SK-N-SH (cell line): Measurements from ENCODE around the gene CYTH3. TPM values are rescaled to one million over a fixed set of nuclear protein-coding genes. Genes with fewer than 3 reads are reported as not detected.

Experiments used
- CTCF ChIA-PET: fragments of 300-600, 350-600 bp; formaldehyde crosslinking; extraction: SDS; loops from one replicate; lab custom pipeline; 2021; lab: Yijun Ruan, JAX
- POLR2A ChIA-PET: fragments of 350-600 bp; sonication (Branson Sonifier 250); formaldehyde crosslinking; extraction: SDS; loops from one replicate; lab custom pipeline; 2020; ENCODE audit warnings: antibody characterized with exemption, inconsistent platforms; lab: Yijun Ruan, JAX
- DNase-seq: peaks from one replicate; pipeline ENCODE4 v3.0.0; 2012
- H2AFZ ChIP-seq: fragments of 200-600 bp; sonication (generic); 2 replicates; pipeline ENCODE4 v1.8.1; 2016; ENCODE audit warnings: antibody characterized with exemption, mild to moderate bottlenecking, low read depth
- H3F3A ChIP-seq: fragments of 200-600 bp; sonication (generic); replicated peaks from 2 replicates; pipeline ENCODE3; 2016; ENCODE audit warnings: antibody characterized with exemption, mild to moderate bottlenecking; ENCODE audit not compliant: insufficient read depth
- H3K27ac ChIP-seq, 2 experiments: fragments of 200-500 bp in 1 of 2; fragments of 200-600 bp in 1 of 2; sonication (Bioruptor generic) in 1 of 2; sonication (generic), shearing (Covaris generic) in 1 of 2; 2 replicates each; pipeline versions ENCODE4 v1.5.1 to v1.6.1; 2014 to 2016; ENCODE audit warnings: low read depth in 2 of 2, inconsistent platforms in 1 of 2, low read length in 1 of 2, mild to moderate bottlenecking in 1 of 2, mixed read lengths in 1 of 2
- H3K27me3 ChIP-seq: fragments of 200-600 bp; sonication (generic), shearing (Covaris generic); 2 replicates; pipeline ENCODE4 v1.6.1; 2016; ENCODE audit warnings: mixed run types; ENCODE audit not compliant: insufficient read depth
- H3K36me3 ChIP-seq, 2 experiments: fragments of 200-500 bp in 1 of 2; fragments of 200-600 bp in 1 of 2; sonication (Bioruptor generic) in 1 of 2; sonication (generic) in 1 of 2; replicated peaks in 1 of 2; 2 replicates each; pipeline versions ENCODE3 to v1.5.1; 2014 to 2016; ENCODE audit warnings: low read length in 1 of 2, mild to moderate bottlenecking in 1 of 2; ENCODE audit not compliant: insufficient read depth in 2 of 2, control insufficient read depth in 1 of 2
- H3K4me1 ChIP-seq, 2 experiments: fragments of 200-500 bp in 1 of 2; fragments of 200-600 bp in 1 of 2; sonication (Bioruptor generic) in 1 of 2; sonication (generic), shearing (Covaris generic) in 1 of 2; 2 replicates each; pipeline versions ENCODE4 v1.5.1 to v1.6.1; 2014 to 2016; ENCODE audit warnings: low read depth in 1 of 2, low read length in 1 of 2, mixed run types in 1 of 2; ENCODE audit not compliant: insufficient read depth in 2 of 2, control insufficient read depth in 1 of 2
- H3K4me2 ChIP-seq: fragments of 200-600 bp; sonication (generic), shearing (Covaris generic); 2 replicates; pipeline ENCODE4 v1.6.1; 2017; ENCODE audit warnings: mixed run types
- H3K4me3 ChIP-seq, 2 experiments: fragments of 200-500 bp in 1 of 2; fragments of 200-600 bp in 1 of 2; sonication (Bioruptor generic) in 1 of 2; sonication (generic), shearing (Covaris generic) in 1 of 2; 2 replicates each; pipeline versions ENCODE4 v1.5.1 to v1.8.1; 2014 to 2016; ENCODE audit warnings: low read depth in 2 of 2, inconsistent platforms in 1 of 2, low read length in 1 of 2, mild to moderate bottlenecking in 1 of 2, mixed read lengths in 1 of 2, moderate library complexity in 1 of 2
- H3K79me2 ChIP-seq: fragments of 200-600 bp; sonication (generic); 2 replicates; pipeline ENCODE4 v1.8.1; 2017; ENCODE audit warnings: mild to moderate bottlenecking; ENCODE audit not compliant: insufficient read depth
- H3K9ac ChIP-seq: fragments of 200-600 bp; sonication (generic); 2 replicates; pipeline ENCODE4 v1.6.1; 2017; ENCODE audit warnings: mixed run types
- H3K9me2 ChIP-seq: fragments of 200-600 bp; sonication (generic); 2 replicates; pipeline ENCODE4 v1.6.1; 2017; ENCODE audit warnings: mixed run types
- H3K9me3 ChIP-seq: fragments of 200-600 bp; sonication (generic); 2 replicates; pipeline ENCODE4 v1.6.1; 2017; ENCODE audit warnings: mixed run types, mild to moderate bottlenecking, moderate library complexity
- H4K20me1 ChIP-seq: fragments of 200-600 bp; sonication (generic); 2 replicates; pipeline ENCODE4 v1.6.1; 2017; ENCODE audit warnings: mild to moderate bottlenecking, mixed run types; ENCODE audit not compliant: insufficient read depth
- CTCF ChIP-seq: fragments of 200-600 bp; sonication (generic); IDR thresholded peaks from 2 replicates; pipeline ENCODE4 v1.6.1; 2017; ENCODE audit warnings: antibody characterized with exemption, mild to moderate bottlenecking, moderate library complexity
- FOXJ3 ChIP-seq: sonication (generic); formaldehyde crosslinking; IDR thresholded peaks from 2 replicates; pipeline ENCODE4 v1.5.1; 2020; ENCODE audit warnings: mild to moderate bottlenecking, missing genetic modification reagents
- GABPA ChIP-seq: IDR thresholded peaks from 2 replicates; pipeline ENCODE4 v1.4.0; 2012; ENCODE audit warnings: low read depth, mild to moderate bottlenecking
- MAX ChIP-seq: IDR thresholded peaks from 2 replicates; pipeline ENCODE4 v1.4.0; 2012; ENCODE audit warnings: low read depth
- MEF2A ChIP-seq: IDR thresholded peaks from 2 replicates; pipeline ENCODE4 v1.4.0; 2012; ENCODE audit warnings: low read depth, borderline replicate concordance
- MXI1 ChIP-seq: IDR thresholded peaks from 2 replicates; pipeline ENCODE4 v1.6.1; 2012; ENCODE audit warnings: mild to moderate bottlenecking, low read depth, low read length, improper control_type of control experiment
- NRF1 ChIP-seq: IDR thresholded peaks from 2 replicates; pipeline ENCODE4 v1.6.1; 2012; ENCODE audit warnings: low read depth, mild to moderate bottlenecking, low read length
- RAD21 ChIP-seq: IDR thresholded peaks from 2 replicates; pipeline ENCODE4 v1.6.1; 2012; ENCODE audit warnings: mild to moderate bottlenecking, low read length
- SIN3A ChIP-seq: IDR thresholded peaks from 2 replicates; pipeline ENCODE4 v1.6.1; 2012; ENCODE audit warnings: low read depth, mild to moderate bottlenecking, low read length, moderate library complexity, borderline replicate concordance
- SMC3 ChIP-seq: IDR thresholded peaks from 2 replicates; pipeline ENCODE4 v1.6.1; 2012; ENCODE audit warnings: low read depth, low read length, improper control_type of control experiment
- TEAD4 ChIP-seq: IDR thresholded peaks from 2 replicates; pipeline ENCODE4 v1.4.0; 2012; ENCODE audit warnings: mild to moderate bottlenecking, borderline replicate concordance; ENCODE audit not compliant: insufficient read depth
- YY1 ChIP-seq: IDR thresholded peaks from 2 replicates; pipeline ENCODE4 v1.4.0; 2012; ENCODE audit warnings: low read depth, mild to moderate bottlenecking
- WGBS: methylation state at CpG from one replicate; pipeline ENCODE4 v1.1.6; 2017; ENCODE audit warnings: low lambda C conversion rate; 5-methylcytosine and 5-hydroxymethylcytosine counted together
- polyA plus RNA-seq, 3 experiments: library from polyadenylated mRNA; depleted of rRNA; stranded (reverse); fragments of >200 nt; gene quantifications; 2 replicates each; pipeline ENCODE4 v1.2.3, GENCODE V29; 2012

The CYTH3 gene
- polyA plus RNA-seq, 1 of the 3 experiments (the other 2 are of a cell fraction): 55.1 TPM

- Histone ChIP-seq H3K9me3 (no peaks in the 10 kb centered on the region), H3K79me2 (0 out of 2 replicates have a peak, but pooled peaks cover 6% of the 10 kb centered on the region), H3K9ac (no peak overlapping the region), H3K27ac (peak overlapping the region in 1 of 2 experiments; percentile 12; a peak in 1 of 4 replicates), H3K4me2 (no peak overlapping the region), H2AFZ (no peak overlapping the region), H3F3A (peaks cover 18% of the 10 kb centered on the region), H4K20me1 (no peaks in the 10 kb centered on the region), H3K4me1 (peaks cover 0 to 54% of the 10 kb centered on the region in 2 experiments; a peak in 1 of 4 replicates), H3K27me3 (no peaks in the 10 kb centered on the region), H3K4me3 (no peak overlapping the region), H3K9me2 (no peaks in the 10 kb centered on the region), H3K36me3 (peaks cover 28 to 78% of the 10 kb centered on the region in 2 experiments)
- no peak for TF ChIP-seq TEAD4
- TF ChIP-seq MAX: no peak
- TF ChIP-seq SMC3: no peak
- TF ChIP-seq SIN3A: no peak
- TF ChIP-seq MEF2A: no peak
- TF ChIP-seq RAD21: no peak
- 92% methylated on average over 19 of the region's 19 CpGs for WGBS
- CTCF ChIA-PET: interaction anchor here (0.6 to 2.3 kb wide), 6 partner anchors 9 to 194 kb away, joined by 3 to 14 read pairs (median 3); no protein-coding TSS in a partner anchor
- no peak for DNase-seq
- POLR2A ChIA-PET: no interaction called here
These were observed 107.3 kb downstream of the CYTH3 start for GRCh38 chr7:6165075-6165474.

- H3K36me3 ChIP-seq: peaks cover 24 to 78% of the 10 kb centered on the region in 2 experiments
- no peak overlapping the region for H3K27ac ChIP-seq
- H2AFZ ChIP-seq: no peak overlapping the region
- no peak for TF ChIP-seq NRF1
- peak; percentile 29 for TF ChIP-seq CTCF
- TF ChIP-seq, all 33 proteins: peak for 1
- no peak overlapping the region for H3K4me3 ChIP-seq
- no peak overlapping the region for H3K4me2 ChIP-seq
- no peak overlapping the region for H3K9ac ChIP-seq
- H3K9me2 ChIP-seq: no peaks in the 10 kb centered on the region
- WGBS: 94% methylated on average over 27 of the region's 28 CpGs
- POLR2A ChIA-PET: no interaction called here
- peaks cover 0 to 59% of the 10 kb centered on the region in 2 experiments; a peak in 1 of 4 replicates for H3K4me1 ChIP-seq
- no peaks in the 10 kb centered on the region for H3K27me3 ChIP-seq
- peaks cover 20% of the 10 kb centered on the region for H3F3A ChIP-seq
- H3K9me3 ChIP-seq: no peaks in the 10 kb centered on the region
- H4K20me1 ChIP-seq: peaks cover 4% of the 10 kb centered on the region; the same call in 1 of the 2 replicates
- 0 out of 2 replicates have a peak, but pooled peaks cover 6% of the 10 kb centered on the region for H3K79me2 ChIP-seq
- peak; percentile 74 for DNase-seq
- CTCF ChIA-PET: interaction anchor here (0.7 to 2.3 kb wide), 10 partner anchors 8 to 670 kb away, joined by 3 to 14 read pairs (median 3); no protein-coding TSS in a partner anchor
These were observed 107.9 kb downstream of the CYTH3 start for GRCh38 chr7:6164491-6164890.

- H2AFZ ChIP-seq: no peak overlapping the region
- H3K9me3 ChIP-seq: no peaks in the 10 kb centered on the region
- no peak overlapping the region for H3K9ac ChIP-seq
- ChIA-PET CTCF (interaction anchor here (0.8 to 2.3 kb wide), 9 partner anchors 8 to 670 kb away, joined by 3 to 14 read pairs (median 3); no protein-coding TSS in a partner anchor), POLR2A (no interaction called here)
- no peaks in the 10 kb centered on the region for H3K9me2 ChIP-seq
- DNase-seq: no peak
- no peak overlapping the region for H3K4me3 ChIP-seq
- H3K27me3 ChIP-seq: no peaks in the 10 kb centered on the region
- peaks cover 24 to 83% of the 10 kb centered on the region in 2 experiments for H3K36me3 ChIP-seq
- TF ChIP-seq MXI1 (no peak), YY1 (no peak), FOXJ3 (CRISPR knock-in tag) (no peak), GABPA (no peak), RAD21 (no peak)
- H3K4me1 ChIP-seq: peaks cover 0 to 64% of the 10 kb centered on the region in 2 experiments; a peak in 1 of 4 replicates
- peaks cover 4% of the 10 kb centered on the region; the same call in 1 of the 2 replicates for H4K20me1 ChIP-seq
- H3K79me2 ChIP-seq: 0 out of 2 replicates have a peak, but pooled peaks cover 6% of the 10 kb centered on the region
- WGBS: 90% methylated on average over 7 of the region's 7 CpGs
- peaks cover 20% of the 10 kb centered on the region for H3F3A ChIP-seq
- H3K27ac ChIP-seq: no peak overlapping the region
- H3K4me2 ChIP-seq: no peak overlapping the region
These were observed 108.4 kb downstream of the CYTH3 start for GRCh38 chr7:6164010-6164409.
